Activated CD4-positive, alpha-beta T cell treated with anti-CD3 and anti-CD28 coated beads for 4 hours (primary cell): ENCODE results near the gene MR1.

ENCODE experiments used
- DNase-seq, 2 donors: peaks; one replicate each; pipeline ENCODE4 v3.0.0-alpha.2; 2020

MR1 gene

GRCh38 chr1:181092883-181093458, 59.2 kb downstream of the MR1 start:
- no peak for DNase-seq

- DNase-seq: no peak
Measured at GRCh38 chr1:181094416-181095212, 60.8 kb downstream of the MR1 start.

DNA sequence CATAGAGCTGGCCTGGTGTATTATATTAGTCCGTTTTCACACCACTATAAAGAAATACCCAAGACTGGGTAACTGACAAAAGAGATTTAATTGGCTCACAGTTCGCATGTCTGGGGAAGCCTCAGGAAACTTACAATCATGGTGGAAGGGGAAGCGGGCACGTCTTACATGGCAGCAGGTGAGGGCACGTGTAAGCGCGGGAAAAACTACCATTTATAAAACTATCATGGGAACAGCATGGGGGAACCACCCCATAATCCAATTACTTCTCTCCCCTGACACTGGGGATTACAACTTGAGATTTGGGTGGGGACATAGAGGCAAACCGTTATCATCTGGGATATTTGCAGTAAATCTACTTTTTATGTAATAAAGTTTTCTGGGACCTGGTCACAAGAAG, 61.5 kb downstream of the MR1 start:
- DNase-seq: no peak

- no peak for DNase-seq
Measured at GRCh38 chr1:181095763-181096184, 62.0 kb downstream of the MR1 start.

DNA sequence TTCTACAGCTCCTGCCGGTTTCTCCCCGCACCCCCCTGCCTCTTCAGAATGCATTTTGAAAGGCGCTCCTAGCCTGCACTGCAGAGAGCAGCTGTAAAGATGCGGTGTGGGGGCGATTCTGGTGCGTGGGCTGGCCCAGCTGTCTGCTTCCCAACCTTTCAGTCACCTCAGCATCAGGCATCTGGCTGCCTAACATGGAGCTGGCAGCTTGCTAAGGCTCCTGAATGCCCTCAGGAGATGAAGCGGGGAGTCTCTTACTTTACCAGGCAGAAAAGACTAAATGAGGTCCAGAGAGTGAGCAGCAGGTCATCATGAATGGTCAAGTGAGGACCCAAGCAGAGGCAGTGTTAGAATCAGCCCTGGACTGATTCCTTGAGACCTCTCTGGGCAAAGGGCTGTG, 63.5 kb downstream of the MR1 start:
- no peak for DNase-seq

DNA sequence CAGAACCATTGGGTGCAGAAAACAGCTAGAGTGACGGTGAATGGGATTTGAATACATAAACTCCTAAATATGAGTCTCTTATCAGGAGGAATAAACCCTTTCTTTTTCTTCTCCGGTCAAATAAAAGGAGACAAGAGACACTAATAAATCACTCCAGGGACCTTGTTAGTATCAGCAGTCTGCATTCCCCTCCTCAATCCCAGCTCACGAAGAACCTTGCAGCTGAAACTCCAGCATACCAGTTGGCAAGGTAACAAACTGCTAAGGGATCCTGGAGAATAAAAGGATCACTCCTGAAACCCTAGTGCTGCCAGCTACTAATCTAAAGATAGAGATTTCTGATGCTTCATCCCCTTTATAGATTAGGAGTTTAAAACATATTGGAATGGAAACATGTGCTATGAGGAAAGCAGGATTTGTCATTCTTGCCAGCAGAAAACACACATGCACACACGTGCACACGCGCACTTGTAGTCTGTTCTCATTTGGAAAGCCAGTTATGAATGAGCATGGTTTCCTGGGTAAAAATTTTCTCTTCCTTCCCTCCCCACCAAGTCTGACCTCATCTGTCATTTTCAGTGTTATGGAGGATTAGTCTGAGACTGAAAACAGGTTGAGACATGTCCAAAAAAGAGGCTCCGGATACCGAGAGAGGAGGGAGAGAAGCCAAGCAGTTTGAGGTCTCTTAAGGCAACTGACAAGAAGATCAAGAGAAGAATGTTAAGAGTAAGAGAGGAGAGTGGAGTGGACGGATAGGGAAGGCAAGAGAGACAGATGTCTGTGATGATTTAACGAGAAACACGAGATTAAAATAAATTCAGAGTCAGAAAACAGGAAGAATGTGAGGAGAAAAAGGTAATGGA, 65.6 kb downstream of the MR1 start:
- DNase-seq: no peak

- DNase-seq: peak; percentile 52
Measured at GRCh38 chr1:181100015-181100905, 66.5 kb downstream of the MR1 start.

GRCh38 chr1:181100934-181101333, 67.2 kb downstream of the MR1 start:
- no peak for DNase-seq

GRCh38 chr1:181101581-181102226, 67.9 kb downstream of the MR1 start:
- no peak for DNase-seq

GRCh38 chr1:181102841-181103240, 69.1 kb downstream of the MR1 start:
- DNase-seq: no peak

GRCh38 chr1:181103399-181103798, 69.6 kb downstream of the MR1 start:
- DNase-seq: no peak

GRCh38 chr1:181104042-181104789, 70.4 kb downstream of the MR1 start:
- no peak for DNase-seq

- DNase-seq: peak; percentile 38
Measured at GRCh38 chr1:181104790-181105133, 71.0 kb downstream of the MR1 start.

DNA sequence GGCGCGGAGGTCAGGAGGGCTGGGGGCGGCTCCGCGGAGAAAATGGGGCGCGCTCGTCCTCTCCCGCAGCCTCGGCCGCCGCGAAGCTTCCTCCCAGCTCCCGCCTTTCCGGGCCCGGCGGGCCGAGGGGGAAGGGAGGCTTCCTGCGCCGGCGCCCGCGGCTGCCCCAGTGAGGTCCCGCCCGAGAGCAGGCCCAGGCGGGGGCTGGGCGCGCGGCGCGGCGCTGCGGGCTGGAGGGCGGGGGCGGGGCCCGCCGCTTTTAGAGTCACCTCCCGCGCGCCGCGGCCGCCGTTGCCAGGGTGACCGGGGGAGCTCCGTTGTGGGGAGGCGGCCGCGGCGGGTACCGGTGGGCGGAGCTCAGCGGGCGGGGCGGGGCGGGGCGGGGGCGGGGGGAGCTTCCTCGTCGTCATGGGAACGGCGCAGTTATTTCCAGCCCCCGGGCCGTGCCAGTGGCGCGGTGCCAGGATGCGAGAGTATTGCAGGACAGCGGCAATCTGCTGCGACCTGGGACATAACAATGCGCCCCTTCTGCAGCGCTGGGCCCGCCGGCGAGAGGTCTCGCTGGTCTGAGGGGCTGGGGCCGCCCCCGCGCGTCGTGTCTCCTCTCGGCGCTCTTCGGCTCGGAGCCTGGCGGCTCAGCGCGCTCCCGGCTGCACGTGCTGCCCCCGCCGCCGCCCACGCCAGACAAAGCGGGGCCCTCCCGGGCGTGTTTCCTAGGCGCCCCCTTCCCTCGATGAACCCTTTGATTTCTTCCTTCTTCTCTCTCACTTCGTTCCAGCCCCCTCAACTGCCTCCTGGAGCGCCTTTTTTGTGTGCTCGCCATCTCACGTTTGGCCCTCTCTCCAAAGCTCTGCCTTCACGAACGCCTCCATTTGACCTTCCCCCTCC, 71.6 kb downstream of the MR1 start:
- DNase-seq: peak; percentile 94 to 97

- DNase-seq: no peak
Measured at GRCh38 chr1:181106022-181106312, 72.2 kb downstream of the MR1 start.

DNA sequence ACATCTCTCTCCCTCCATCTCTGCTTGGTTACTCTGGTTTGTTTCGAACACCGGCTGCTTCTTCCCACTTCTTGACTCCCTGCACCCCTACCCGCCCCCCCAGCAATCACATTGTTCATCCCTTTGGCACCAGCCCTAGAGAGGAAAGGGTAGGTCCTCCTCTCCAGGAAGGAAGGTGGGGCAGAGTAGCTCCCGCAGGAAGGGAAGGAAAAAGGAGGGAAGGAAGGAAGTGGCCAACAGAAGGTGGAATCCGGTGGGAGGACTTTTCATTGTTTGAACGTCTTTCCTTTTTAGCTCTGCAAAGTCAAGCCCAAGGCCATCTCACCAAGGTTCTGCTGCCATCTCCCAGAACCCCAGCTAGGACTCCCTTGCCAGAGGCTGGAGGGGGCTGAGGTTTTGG, 72.7 kb downstream of the MR1 start:
- DNase-seq: no peak

DNA sequence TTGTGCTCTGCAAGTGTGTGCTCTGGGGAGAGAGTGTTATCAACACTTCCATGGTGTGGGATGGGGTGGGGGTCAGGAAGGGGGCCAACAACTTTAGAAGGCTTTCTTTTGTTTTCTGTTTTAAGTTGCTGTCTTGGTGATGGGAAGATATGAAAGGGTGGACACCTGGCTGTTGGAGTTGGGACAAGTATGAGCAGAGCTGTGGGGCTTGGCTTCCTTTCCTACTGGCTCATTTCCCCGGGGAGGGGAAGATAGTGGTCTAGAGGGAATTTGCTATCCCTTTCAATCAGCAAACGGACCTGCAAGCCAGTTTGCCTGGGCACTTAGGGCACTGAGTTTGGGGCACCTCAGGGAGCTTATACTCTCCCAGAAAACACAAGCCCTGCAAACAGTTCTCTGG, 73.9 kb downstream of the MR1 start:
- DNase-seq: no peak

- DNase-seq: no peak
Measured at GRCh38 chr1:181108304-181108867, 74.6 kb downstream of the MR1 start.

- DNase-seq: no peak
Measured at GRCh38 chr1:181110013-181110412, 76.2 kb downstream of the MR1 start.
